Measurements from ENCODE around the gene GEMIN7. TPM values are rescaled to one million over a fixed set of nuclear protein-coding genes. Genes with fewer than 3 reads are reported as not detected.
"Not testable (repeated sequence)": the region's sequence is repeated elsewhere in the genome, so short reads cannot be mapped to it uniquely, and the experiment has no call there.

GEMIN7 gene
- total and polyA plus RNA-seq, 9 donors, result 13.8 to 25.3 (median 21.4) TPM

DNA sequence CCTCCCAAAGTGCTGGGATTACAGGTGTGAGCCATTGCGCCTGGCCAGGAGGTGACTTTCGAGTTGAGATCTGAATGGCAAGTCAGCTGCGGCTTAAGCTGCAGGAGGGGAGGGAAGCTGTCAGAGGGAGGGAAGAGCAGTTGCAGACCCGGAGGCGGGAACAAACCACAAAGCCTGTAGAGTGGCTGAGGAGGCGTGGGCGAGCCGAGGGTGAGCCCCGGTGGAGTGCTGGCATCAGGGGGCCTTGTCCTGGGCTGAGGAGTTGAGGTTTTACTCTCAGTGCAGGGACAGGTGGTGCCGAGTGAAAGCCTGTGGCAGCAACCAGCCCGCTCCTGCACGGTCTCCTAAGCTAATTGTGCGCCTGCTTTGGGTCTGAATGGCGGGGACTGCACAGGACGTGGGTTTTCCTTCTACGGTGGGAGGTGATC lies 38.1 kb downstream of the GEMIN7 start:
- WGBS (ENCODE audit: insufficient coverage), result 42% methylated on average over 16 of the region's 16 CpGs
- Histone ChIP-seq H3K4me1 (ENCODE audit: control insufficient read depth, insufficient read depth, low read length) (peaks cover 78% of the 10 kb centered on the region), H3K27me3 (ENCODE audit: control insufficient read depth, insufficient read depth, low read length) (no peaks in the 10 kb centered on the region), H3K9me3 (replicated peaks; ENCODE audit: control insufficient read depth, low read depth, low read length) (no peaks in the 10 kb centered on the region), H3K27ac (ENCODE audit: low read length) (no peak overlapping the region), H3K4me3 (ENCODE audit: low read length) (no peak overlapping the region), H3K36me3 (ENCODE audit: control insufficient read depth, insufficient read depth, low read length) (peaks cover 6% of the 10 kb centered on the region)
- no peak for DNase-seq

DNA sequence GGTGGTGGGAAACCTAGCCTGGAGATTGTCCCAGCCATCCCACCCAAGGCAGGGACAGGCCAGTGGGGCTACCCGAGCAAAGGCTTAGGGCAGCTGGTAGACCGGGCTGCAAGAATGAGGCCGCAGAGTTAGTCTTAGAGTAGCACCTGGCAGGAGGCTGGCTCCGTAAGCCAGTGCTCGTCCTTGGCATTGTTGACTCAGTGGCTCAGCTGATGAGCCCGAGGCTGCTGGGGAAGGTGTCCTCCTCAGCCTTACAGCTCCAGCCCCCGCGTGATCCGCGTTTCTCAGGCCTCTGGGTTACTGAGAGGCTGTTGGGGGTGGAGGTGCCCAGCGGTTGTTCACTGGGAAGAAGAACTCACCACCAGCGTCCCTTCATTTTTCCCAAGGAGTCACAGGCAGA lies 38.6 kb downstream of the GEMIN7 start:
- Histone ChIP-seq H3K4me3 (ENCODE audit: low read length) (no peak overlapping the region), H3K27me3 (ENCODE audit: control insufficient read depth, insufficient read depth, low read length) (no peaks in the 10 kb centered on the region), H3K4me1 (ENCODE audit: control insufficient read depth, insufficient read depth, low read length) (peaks cover 77% of the 10 kb centered on the region), H3K9me3 (replicated peaks; ENCODE audit: control insufficient read depth, low read depth, low read length) (no peaks in the 10 kb centered on the region), H3K36me3 (ENCODE audit: control insufficient read depth, insufficient read depth, low read length) (peaks cover 1% of the 10 kb centered on the region), H3K27ac (ENCODE audit: low read length) (no peak overlapping the region)
- no peak for DNase-seq
- WGBS (ENCODE audit: insufficient coverage), result 77% methylated on average over 7 of the region's 12 CpGs

DNA sequence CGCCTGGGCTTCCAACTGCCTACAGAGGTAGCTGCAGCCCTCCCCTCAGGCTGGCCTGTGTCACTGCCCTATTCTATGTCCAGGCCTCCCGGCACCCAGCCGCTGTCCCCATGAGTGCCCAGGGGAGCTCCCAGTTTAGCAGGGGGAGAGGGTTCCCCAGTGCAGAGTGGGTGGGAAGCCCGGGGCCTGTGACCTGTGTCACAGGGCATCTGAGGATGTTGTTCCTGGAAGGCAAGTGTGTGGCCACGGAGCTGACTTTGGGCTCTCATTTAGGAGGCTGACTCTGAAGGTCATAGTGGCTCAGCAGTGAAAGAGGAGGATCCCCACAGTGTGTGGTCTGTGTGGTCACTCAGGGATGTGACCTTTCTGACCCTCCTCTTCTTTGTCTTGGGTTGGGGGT lies 39.0 kb downstream of the GEMIN7 start:
- WGBS (ENCODE audit: insufficient coverage), result 77% methylated on average over 5 of the region's 5 CpGs
- no peak overlapping the region for H3K4me3 ChIP-seq (ENCODE audit: low read length)
- no peak overlapping the region for H3K27ac ChIP-seq (ENCODE audit: low read length)
- no peaks in the 10 kb centered on the region for H3K36me3 ChIP-seq (ENCODE audit: control insufficient read depth, insufficient read depth, low read length)
- H3K4me1 ChIP-seq (ENCODE audit: control insufficient read depth, insufficient read depth, low read length), result peaks cover 76% of the 10 kb centered on the region
- no peaks in the 10 kb centered on the region for H3K9me3 ChIP-seq (replicated peaks; ENCODE audit: control insufficient read depth, low read depth, low read length)
- no peak for DNase-seq
- H3K27me3 ChIP-seq (ENCODE audit: control insufficient read depth, insufficient read depth, low read length), result no peaks in the 10 kb centered on the region

DNA sequence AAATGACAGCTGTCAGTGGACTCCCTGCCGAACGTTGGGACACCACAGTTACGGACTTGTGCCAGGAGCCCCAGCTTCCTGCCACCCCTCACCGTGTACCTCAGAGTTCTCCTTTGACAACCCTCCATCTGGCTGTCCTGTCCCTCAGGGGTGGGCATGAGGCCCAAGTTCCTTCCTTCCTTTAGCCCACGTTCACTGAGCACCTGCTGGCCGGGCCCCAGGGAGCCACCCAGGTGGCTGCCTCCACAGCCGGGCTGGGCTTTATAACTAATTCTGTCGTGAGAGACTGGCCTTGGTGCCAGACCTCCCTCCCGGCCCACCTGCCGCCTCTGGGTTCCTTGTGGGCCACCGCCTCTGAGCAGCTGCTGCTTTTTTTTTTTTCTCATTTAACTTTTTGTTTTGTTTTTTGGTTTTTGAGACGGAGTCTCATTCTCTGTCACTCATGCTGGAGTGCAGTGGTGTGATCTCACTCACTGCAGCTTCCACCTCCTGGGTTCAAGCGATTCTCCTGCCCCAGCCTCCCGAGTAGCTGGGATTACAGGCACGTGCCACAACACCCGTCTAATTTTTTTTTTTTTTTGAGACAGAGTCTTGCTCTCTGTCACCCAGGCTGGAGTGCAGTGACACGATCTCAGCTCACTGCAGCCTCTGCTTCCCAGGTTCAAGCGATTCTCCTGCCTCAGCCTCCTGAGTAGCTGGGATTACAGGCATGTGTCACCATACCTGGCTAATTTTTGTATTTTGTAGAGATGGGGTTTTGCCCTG lies 39.7 kb downstream of the GEMIN7 start:
- peaks cover 76% of the 10 kb centered on the region for H3K4me1 ChIP-seq (ENCODE audit: control insufficient read depth, insufficient read depth, low read length)

DNA sequence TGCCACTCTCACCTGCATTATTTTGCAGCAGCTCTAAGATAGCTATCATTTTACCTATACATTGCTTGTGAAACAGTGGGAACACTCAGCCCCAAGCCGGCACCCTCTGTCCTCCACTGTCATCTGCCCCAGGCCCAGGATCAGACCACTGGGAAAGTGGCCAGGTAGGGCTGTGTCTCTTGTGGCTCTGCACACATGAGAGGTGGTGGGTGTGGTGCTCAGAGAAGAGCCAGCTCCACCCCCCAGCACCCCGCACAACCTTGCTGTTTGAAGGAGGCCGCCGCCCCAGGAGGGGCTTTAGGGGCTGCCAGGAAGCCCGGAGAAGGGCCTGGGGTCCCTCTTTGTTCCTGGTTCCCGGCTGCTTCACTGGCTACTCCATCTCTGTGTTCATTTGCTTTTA lies 40.5 kb downstream of the GEMIN7 start:
- DNase-seq, result no peak
- Histone ChIP-seq H3K9me3 (replicated peaks; ENCODE audit: control insufficient read depth, low read depth, low read length) (no peaks in the 10 kb centered on the region), H3K27ac (ENCODE audit: low read length) (no peak overlapping the region), H3K4me1 (ENCODE audit: control insufficient read depth, insufficient read depth, low read length) (peaks cover 72% of the 10 kb centered on the region), H3K4me3 (ENCODE audit: low read length) (no peak overlapping the region), H3K27me3 (ENCODE audit: control insufficient read depth, insufficient read depth, low read length) (no peaks in the 10 kb centered on the region), H3K36me3 (ENCODE audit: control insufficient read depth, insufficient read depth, low read length) (no peaks in the 10 kb centered on the region)
- no CpG with 5 or more reads among the region's 6 CpGs for WGBS (ENCODE audit: insufficient coverage)

More for the DNA sequence above, 39.7 kb downstream of the GEMIN7 start:
- H3K9me3 ChIP-seq (replicated peaks; ENCODE audit: control insufficient read depth, low read depth, low read length); H3K27me3 ChIP-seq (ENCODE audit: control insufficient read depth, insufficient read depth, low read length); H3K4me3 ChIP-seq (ENCODE audit: low read length); H3K36me3 ChIP-seq (ENCODE audit: control insufficient read depth, insufficient read depth, low read length): not testable (repeated sequence)
- 40% methylated on average over 10 of the region's 18 CpGs for WGBS (ENCODE audit: insufficient coverage)
- peak overlapping the region; percentile 1 for H3K27ac ChIP-seq (ENCODE audit: low read length)
- DNase-seq, result peak; percentile 36

DNA sequence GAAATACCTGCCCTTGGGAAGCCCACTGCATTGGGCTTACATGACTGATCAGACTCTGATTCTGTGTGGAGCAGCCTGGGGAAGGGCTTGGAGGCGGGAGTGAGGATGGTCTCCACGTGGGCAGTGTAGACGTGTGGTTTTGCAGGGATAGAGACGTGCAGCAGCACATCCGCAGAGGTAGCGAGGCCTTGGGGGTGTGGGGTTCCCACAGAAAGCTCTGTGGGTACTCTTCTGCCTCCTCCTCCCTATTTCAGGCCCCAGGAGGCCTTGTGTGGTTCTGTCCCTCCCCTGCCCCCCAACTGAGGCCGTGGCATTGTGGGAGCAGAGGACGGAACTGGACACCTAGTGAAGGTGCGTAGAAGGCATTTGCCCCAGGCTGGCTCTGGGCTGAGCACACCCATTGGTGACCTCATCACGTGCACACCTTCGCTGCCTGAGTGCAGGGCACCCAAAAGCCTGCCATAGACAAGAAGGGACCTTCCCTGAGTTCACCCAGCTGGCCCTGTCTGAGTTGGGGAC lies 42.8 kb downstream of the GEMIN7 start:
- Histone ChIP-seq H3K4me1 (ENCODE audit: control insufficient read depth, insufficient read depth, low read length) (peaks cover 54% of the 10 kb centered on the region), H3K4me3 (ENCODE audit: low read length) (no peak overlapping the region), H3K36me3 (ENCODE audit: control insufficient read depth, insufficient read depth, low read length) (no peaks in the 10 kb centered on the region), H3K27me3 (ENCODE audit: control insufficient read depth, insufficient read depth, low read length) (no peaks in the 10 kb centered on the region), H3K9me3 (replicated peaks; ENCODE audit: control insufficient read depth, low read depth, low read length) (no peaks in the 10 kb centered on the region), H3K27ac (ENCODE audit: low read length) (no peak overlapping the region)
- DNase-seq, result no peak
- WGBS (ENCODE audit: insufficient coverage), result 82% methylated on average over 8 of the region's 11 CpGs

DNA sequence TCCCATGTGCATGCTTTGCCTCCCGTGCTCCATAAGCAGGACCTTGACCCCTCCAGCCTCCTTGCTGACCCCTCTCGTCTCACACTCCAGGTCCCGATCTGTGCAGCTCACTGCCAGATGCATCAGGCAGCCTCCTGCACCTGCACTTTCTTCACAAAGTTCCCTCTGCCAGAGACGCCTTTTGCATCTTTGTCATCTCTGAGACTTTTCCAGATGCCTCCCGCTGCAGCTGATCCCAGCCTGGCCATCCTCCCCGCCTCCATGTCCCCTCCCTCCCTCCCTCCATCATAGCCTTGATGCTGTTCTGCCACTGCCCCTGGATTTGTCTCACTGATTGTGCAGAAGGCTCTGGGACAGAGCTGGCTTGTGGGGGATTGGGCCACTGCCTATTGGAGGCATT lies 43.8 kb downstream of the GEMIN7 start:
- DNase-seq, result no peak
- Histone ChIP-seq H3K36me3 (ENCODE audit: control insufficient read depth, insufficient read depth, low read length) (no peaks in the 10 kb centered on the region), H3K27me3 (ENCODE audit: control insufficient read depth, insufficient read depth, low read length) (no peaks in the 10 kb centered on the region), H3K4me1 (ENCODE audit: control insufficient read depth, insufficient read depth, low read length) (peaks cover 45% of the 10 kb centered on the region), H3K27ac (ENCODE audit: low read length) (no peak overlapping the region), H3K4me3 (ENCODE audit: low read length) (no peak overlapping the region), H3K9me3 (replicated peaks; ENCODE audit: control insufficient read depth, low read depth, low read length) (no peaks in the 10 kb centered on the region)
- 50% methylated on average over 4 of the region's 6 CpGs for WGBS (ENCODE audit: insufficient coverage)

DNA sequence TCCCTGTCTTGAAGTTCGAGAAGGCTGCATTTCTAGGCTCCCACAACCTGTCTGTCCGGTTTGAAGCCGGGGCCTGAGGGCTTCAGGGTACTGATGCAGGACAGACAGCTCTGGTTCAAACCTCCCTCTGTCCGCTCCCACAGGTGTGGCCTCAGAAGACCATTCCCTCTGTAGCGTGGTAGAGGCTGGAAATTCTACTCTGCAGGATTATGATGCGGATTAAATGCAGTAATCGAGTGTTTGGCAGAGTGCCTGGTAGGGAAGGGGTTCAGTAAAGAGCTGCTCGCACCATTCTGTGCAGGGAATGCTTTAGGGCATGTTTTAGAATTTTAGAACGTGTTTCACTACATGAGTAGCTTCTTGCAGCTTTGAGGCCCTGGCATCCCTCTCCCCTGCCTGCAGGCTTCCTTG lies 44.4 kb downstream of the GEMIN7 start:
- H3K4me1 ChIP-seq (ENCODE audit: control insufficient read depth, insufficient read depth, low read length), result peaks cover 39% of the 10 kb centered on the region
- no peaks in the 10 kb centered on the region for H3K36me3 ChIP-seq (ENCODE audit: control insufficient read depth, insufficient read depth, low read length)
- H3K27me3 ChIP-seq (ENCODE audit: control insufficient read depth, insufficient read depth, low read length), result no peaks in the 10 kb centered on the region
- 33% methylated on average over 8 of the region's 9 CpGs for whole genome bisulfite sequencing (ENCODE audit: insufficient coverage)
- peak; percentile 32 for DNase-seq
- H3K9me3 ChIP-seq (replicated peaks; ENCODE audit: control insufficient read depth, low read depth, low read length), result no peaks in the 10 kb centered on the region
- H3K4me3 ChIP-seq (ENCODE audit: low read length), result no peak overlapping the region
- no peak overlapping the region for H3K27ac ChIP-seq (ENCODE audit: low read length)

DNA sequence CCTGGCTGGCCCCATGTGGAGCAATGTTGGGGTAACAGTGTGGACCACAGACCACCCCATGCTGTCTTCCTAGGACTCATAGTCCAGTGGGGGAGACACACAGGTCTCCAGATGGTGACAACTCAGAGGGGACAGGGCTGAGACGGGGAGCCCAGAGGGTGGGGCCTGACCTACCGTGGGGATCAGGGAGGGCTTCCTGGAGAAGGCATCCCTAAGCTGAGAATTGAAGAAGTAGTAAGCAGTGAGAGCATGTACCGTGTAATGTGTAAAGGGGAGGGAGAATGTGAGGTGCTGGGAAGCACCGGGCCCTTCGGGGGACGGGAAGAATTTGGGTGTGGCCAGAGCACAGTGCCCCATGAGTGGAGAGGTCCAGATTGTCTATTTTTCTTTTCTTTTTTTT lies 45.0 kb downstream of the GEMIN7 start:
- 84% methylated on average over 3 of the region's 6 CpGs for WGBS (ENCODE audit: insufficient coverage)
- no peaks in the 10 kb centered on the region for H3K9me3 ChIP-seq (replicated peaks; ENCODE audit: control insufficient read depth, low read depth, low read length)
- H3K27me3 ChIP-seq (ENCODE audit: control insufficient read depth, insufficient read depth, low read length), result no peaks in the 10 kb centered on the region
- peaks cover 33% of the 10 kb centered on the region for H3K4me1 ChIP-seq (ENCODE audit: control insufficient read depth, insufficient read depth, low read length)
- no peak overlapping the region for H3K4me3 ChIP-seq (ENCODE audit: low read length)
- no peaks in the 10 kb centered on the region for H3K36me3 ChIP-seq (ENCODE audit: control insufficient read depth, insufficient read depth, low read length)
- DNase-seq, result no peak
- H3K27ac ChIP-seq (ENCODE audit: low read length), result no peak overlapping the region

DNA sequence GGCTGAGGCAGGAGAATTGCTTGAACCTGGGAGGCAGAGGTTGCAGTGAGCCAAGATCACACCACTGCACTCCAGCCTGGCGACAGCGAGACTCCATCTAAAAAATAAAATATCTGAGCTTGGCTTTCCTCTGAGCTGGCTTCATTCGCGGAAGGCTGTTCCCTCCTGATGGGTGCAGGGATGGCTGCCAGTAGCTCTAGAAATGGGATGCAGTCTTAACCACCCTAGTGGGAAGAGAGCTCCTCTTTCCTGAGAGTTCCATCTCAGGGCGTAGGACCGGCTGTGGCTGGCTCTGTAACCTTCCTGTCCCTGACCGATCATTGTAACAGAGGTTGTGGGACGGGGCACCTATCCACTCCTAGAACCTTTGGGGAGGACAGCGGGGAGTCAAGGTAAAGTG lies 46.3 kb downstream of the GEMIN7 start:
- WGBS (ENCODE audit: insufficient coverage), result 92% methylated on average over 3 of the region's 9 CpGs
- no peaks in the 10 kb centered on the region for H3K27me3 ChIP-seq (ENCODE audit: control insufficient read depth, insufficient read depth, low read length)
- DNase-seq, result no peak
- no peak overlapping the region for H3K4me3 ChIP-seq (ENCODE audit: low read length)
- no peak overlapping the region for H3K27ac ChIP-seq (ENCODE audit: low read length)
- H3K36me3 ChIP-seq (ENCODE audit: control insufficient read depth, insufficient read depth, low read length), result no peaks in the 10 kb centered on the region
- H3K9me3 ChIP-seq (replicated peaks; ENCODE audit: control insufficient read depth, low read depth, low read length), result no peaks in the 10 kb centered on the region
- peaks cover 27% of the 10 kb centered on the region for H3K4me1 ChIP-seq (ENCODE audit: control insufficient read depth, insufficient read depth, low read length)

Data from muscle of leg (tissue), 11 donors.